NT2/D1 (cell line): ENCODE results near the gene INAFM1.

Source experiments
- DNase-seq: peaks from one replicate; pipeline ENCODE4 v3.0.0-alpha.2; 2011; ENCODE audit warnings: low read depth, low spot score
- H3K27me3 ChIP-seq: 2 replicates; pipeline ENCODE4 v1.6.0; 2011; ENCODE audit warnings: mild to moderate bottlenecking; ENCODE audit not compliant: insufficient read length, insufficient read depth
- H3K36me3 ChIP-seq: 2 replicates; pipeline ENCODE4 v1.6.1; 2011; ENCODE audit warnings: mild to moderate bottlenecking, low read length, mixed read lengths; ENCODE audit not compliant: insufficient read depth, insufficient read length
- H3K4me1 ChIP-seq: 2 replicates; pipeline ENCODE4 v1.5.1; 2011; ENCODE audit not compliant: insufficient read depth, insufficient read length
- H3K4me3 ChIP-seq: 2 replicates; pipeline ENCODE4 v1.5.1; 2011; ENCODE audit warnings: low read depth; ENCODE audit not compliant: insufficient read length
- H3K9ac ChIP-seq: 2 replicates; pipeline ENCODE4 v1.6.0; 2011; ENCODE audit warnings: low read depth; ENCODE audit not compliant: insufficient read length
- H3K9me3 ChIP-seq: 2 replicates; pipeline ENCODE4 v1.5.1; 2011; ENCODE audit warnings: mild to moderate bottlenecking, low read length; ENCODE audit not compliant: insufficient read depth
- SUZ12 ChIP-seq: IDR thresholded peaks from 2 replicates; pipeline ENCODE4 v1.6.1; 2011; ENCODE audit not compliant: insufficient read length, insufficient read depth; ENCODE audit errors: extremely low read depth
- YY1 ChIP-seq: IDR thresholded peaks from 2 replicates; pipeline ENCODE4 v1.6.1; 2011; ENCODE audit not compliant: insufficient read length, insufficient read depth
- ZNF274 ChIP-seq: IDR thresholded peaks from 2 replicates; pipeline ENCODE4 v1.6.1; 2011; ENCODE audit warnings: mild to moderate bottlenecking, low read depth, low read length

The INAFM1 gene

GRCh38 chr19:47302249-47302648 lies 27.6 kb downstream of the INAFM1 start:
- Histone ChIP-seq H3K9me3 (no peaks in the 10 kb centered on the region), H3K27me3 (no peaks in the 10 kb centered on the region), H3K4me3 (no peak overlapping the region), H3K9ac (no peak overlapping the region), H3K36me3 (no peaks in the 10 kb centered on the region), H3K4me1 (no peaks in the 10 kb centered on the region)
- TF ChIP-seq ZNF274, result no peak
- TF ChIP-seq SUZ12, result no peak
- TF ChIP-seq YY1, result no peak
- no peak for DNase-seq

GRCh38 chr19:47303966-47304365 lies 29.3 kb downstream of the INAFM1 start:
- Histone ChIP-seq H3K4me3 (no peak overlapping the region), H3K9me3 (no peaks in the 10 kb centered on the region), H3K27me3 (no peaks in the 10 kb centered on the region), H3K4me1 (no peaks in the 10 kb centered on the region), H3K9ac (no peak overlapping the region), H3K36me3 (no peaks in the 10 kb centered on the region)
- TF ChIP-seq YY1 (no peak), ZNF274 (no peak), SUZ12 (no peak)
- DNase-seq, result no peak

GRCh38 chr19:47305309-47305751 lies 30.6 kb downstream of the INAFM1 start:
- Histone ChIP-seq H3K4me3 (no peak overlapping the region), H3K27me3 (no peaks in the 10 kb centered on the region), H3K9ac (no peak overlapping the region), H3K36me3 (no peaks in the 10 kb centered on the region), H3K9me3 (no peaks in the 10 kb centered on the region), H3K4me1 (no peaks in the 10 kb centered on the region)
- TF ChIP-seq ZNF274 (no peak), SUZ12 (no peak), YY1 (no peak)
- DNase-seq, result peak; percentile 58

GRCh38 chr19:47306303-47306702 lies 31.6 kb downstream of the INAFM1 start:
- Histone ChIP-seq H3K4me3 (no peak overlapping the region), H3K27me3 (no peaks in the 10 kb centered on the region), H3K4me1 (no peaks in the 10 kb centered on the region), H3K36me3 (no peaks in the 10 kb centered on the region), H3K9me3 (no peaks in the 10 kb centered on the region), H3K9ac (no peak overlapping the region)
- no peak for DNase-seq
- TF ChIP-seq YY1 (no peak), ZNF274 (no peak), SUZ12 (no peak)

GRCh38 chr19:47309038-47309437 lies 34.4 kb downstream of the INAFM1 start:
- Histone ChIP-seq H3K4me1 (no peaks in the 10 kb centered on the region), H3K27me3 (no peaks in the 10 kb centered on the region), H3K9me3 (no peaks in the 10 kb centered on the region), H3K36me3 (no peaks in the 10 kb centered on the region), H3K4me3 (no peak overlapping the region), H3K9ac (no peak overlapping the region)
- DNase-seq, result no peak
- TF ChIP-seq SUZ12 (no peak), ZNF274 (no peak), YY1 (no peak)

- Histone ChIP-seq H3K27me3 (no peaks in the 10 kb centered on the region), H3K4me1 (no peaks in the 10 kb centered on the region), H3K9ac (no peak within 1 kb of the TSS), H3K4me3 (no peak within 1 kb of the TSS), H3K36me3 (no peaks in the 10 kb centered on the region), H3K9me3 (no peaks in the 10 kb centered on the region)
- no peak for DNase-seq
- no peak for TF ChIP-seq YY1
- TF ChIP-seq SUZ12, result no peak
- TF ChIP-seq ZNF274, result no peak
These were observed 34.9 kb downstream of the INAFM1 start, which contains the start of gene C5AR1 for GRCh38 chr19:47309608-47310007. TSS of gene C5AR1 (plus strand) at chr19:47309861. CDS start at chr19:47309896, 35 bp downstream.

- Histone ChIP-seq H3K4me1 (no peaks in the 10 kb centered on the region), H3K27me3 (no peaks in the 10 kb centered on the region), H3K9ac (no peak overlapping the region), H3K4me3 (no peak overlapping the region), H3K9me3 (no peaks in the 10 kb centered on the region), H3K36me3 (no peaks in the 10 kb centered on the region)
- no peak for DNase-seq
- no peak for TF ChIP-seq ZNF274
- no peak for TF ChIP-seq YY1
- no peak for TF ChIP-seq SUZ12
These were observed 35.6 kb downstream of the INAFM1 start for GRCh38 chr19:47310323-47310722.

- H3K4me3 ChIP-seq, result no peak overlapping the region
- no peaks in the 10 kb centered on the region for H3K9me3 ChIP-seq
- no peaks in the 10 kb centered on the region for H3K4me1 ChIP-seq
- no peaks in the 10 kb centered on the region for H3K36me3 ChIP-seq
- no peaks in the 10 kb centered on the region for H3K27me3 ChIP-seq
- no peak for TF ChIP-seq ZNF274
- no peak overlapping the region for H3K9ac ChIP-seq
- no peak for DNase-seq
These were observed 36.1 kb downstream of the INAFM1 start for GRCh38 chr19:47310819-47311218.
